GM19455 (cell line): ENCODE results near the gene RASSF3.

Experiments
- ATAC-seq: cut with Tn5 transposase; IDR thresholded peaks from one replicate; pipeline ENCODE4 v1.9.1; 2021; ENCODE audit not compliant: unreplicated experiment

RASSF3 gene

GRCh38 chr12:64720884-64721283 is 110.6 kb downstream of the RASSF3 start:
- no peak for ATAC-seq

DNA sequence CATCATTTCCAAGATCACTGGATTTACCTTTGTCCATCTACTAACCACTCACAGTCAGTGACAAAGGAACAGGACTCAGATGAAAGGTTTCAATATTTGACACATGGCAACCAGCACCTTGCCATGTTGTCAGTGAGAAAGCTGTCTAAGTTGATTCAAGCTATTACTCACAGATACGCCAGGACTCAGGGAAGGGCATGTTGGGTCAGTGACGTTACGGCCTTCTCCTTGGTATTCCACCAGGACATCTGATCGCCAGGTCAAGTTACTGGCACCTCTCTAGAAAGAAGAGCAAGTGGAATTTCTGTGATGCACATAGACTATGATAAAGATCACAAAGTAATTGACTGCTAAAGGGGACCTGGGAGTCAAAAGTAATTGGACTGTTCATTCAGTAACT is 112.5 kb downstream of the RASSF3 start:
- no peak for ATAC-seq

DNA sequence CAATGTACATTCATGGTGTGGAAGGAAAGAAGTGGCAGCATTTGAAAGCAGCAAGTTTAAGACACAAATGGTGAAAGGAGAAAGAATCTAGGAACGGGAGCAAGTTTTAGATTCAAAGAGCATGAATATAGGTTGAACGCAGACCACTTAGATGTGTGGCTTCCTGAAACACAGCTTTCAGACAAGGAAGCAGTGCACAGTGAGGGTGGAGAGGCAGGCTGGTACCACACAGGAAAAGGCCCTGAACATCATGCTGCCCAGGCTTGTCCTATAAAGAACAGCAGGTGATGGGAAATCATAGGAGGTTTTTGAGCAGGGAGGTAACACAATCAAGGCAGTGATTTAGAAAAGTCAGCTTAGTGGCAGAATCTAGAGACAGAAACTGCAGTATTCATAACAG is 113.3 kb downstream of the RASSF3 start:
- ATAC-seq = no peak

DNA sequence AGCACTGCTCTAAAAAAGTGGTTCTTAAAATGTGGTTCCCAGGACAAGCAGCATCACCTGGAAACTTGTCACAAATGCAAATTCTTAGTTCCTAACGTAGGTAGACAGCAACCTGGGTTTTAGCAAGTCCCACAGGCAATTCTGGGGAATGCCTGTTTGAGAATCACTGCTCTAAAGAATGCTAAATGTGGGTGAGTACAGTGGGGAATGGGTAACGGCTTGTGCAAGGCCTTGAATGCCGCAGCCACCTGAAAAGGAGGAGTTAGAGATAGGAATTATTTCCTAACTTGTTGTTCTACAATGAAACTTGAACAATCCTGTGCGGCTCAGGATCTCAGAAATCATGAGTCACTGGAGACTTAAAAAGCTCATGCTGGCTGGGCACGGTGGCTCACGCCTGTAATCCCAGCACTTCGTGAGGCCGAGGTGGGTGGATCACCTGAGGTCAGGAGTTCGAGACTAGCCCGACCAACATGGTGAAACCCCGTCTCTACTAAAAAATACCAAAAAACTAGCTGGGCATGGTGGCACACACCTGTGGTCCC is 114.0 kb downstream of the RASSF3 start:
- no peak for ATAC-seq

DNA sequence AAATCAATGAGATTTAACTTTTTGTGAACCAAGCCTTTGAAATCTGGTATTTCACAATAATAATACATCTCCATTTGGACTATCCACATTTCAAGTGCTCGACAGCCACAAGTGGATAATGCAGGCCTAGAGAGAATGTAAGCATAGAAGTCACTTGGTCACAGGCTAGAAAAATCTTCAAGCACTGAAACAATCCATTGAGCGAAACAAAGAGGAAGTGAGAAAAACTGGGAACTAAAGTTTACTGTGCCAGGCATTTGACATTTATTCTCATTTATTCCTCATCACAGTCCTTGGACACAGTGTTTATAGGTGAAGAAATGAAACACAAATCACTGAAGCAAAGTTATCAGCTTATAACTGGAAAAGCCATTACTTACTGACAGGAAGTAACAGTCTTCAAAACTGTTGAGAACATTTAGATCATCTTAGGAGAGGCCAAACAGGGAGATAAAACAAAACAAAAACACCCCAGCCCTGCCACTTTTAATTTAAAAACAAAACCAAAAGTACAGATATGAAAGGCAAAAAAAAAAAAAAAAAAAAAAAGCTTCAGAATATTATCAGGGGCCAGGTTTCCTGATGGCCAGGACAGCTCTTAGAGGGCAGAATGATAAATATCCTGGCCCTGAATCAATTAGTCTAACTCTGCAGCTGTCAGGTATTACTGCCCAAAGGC is 119.8 kb downstream of the RASSF3 start:
- no peak for ATAC-seq

DNA sequence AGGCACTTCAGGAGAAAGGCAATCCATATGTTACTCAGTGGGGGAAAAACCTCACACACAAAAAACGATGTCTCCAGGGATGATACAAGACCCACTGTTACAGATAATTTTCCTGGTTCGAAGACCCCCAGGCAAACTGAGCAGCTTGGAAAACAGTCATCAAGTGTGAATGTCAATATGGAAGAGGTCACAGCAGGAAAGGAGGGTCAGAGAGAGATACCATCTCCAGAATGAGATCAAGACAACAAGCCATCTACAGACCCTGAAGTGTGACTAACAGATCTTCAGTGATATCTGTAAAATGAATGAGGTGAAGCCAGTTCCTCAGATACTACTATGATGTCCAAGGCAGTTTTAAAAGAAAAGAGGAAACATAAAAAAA is 120.3 kb downstream of the RASSF3 start:
- ATAC-seq = no peak

DNA sequence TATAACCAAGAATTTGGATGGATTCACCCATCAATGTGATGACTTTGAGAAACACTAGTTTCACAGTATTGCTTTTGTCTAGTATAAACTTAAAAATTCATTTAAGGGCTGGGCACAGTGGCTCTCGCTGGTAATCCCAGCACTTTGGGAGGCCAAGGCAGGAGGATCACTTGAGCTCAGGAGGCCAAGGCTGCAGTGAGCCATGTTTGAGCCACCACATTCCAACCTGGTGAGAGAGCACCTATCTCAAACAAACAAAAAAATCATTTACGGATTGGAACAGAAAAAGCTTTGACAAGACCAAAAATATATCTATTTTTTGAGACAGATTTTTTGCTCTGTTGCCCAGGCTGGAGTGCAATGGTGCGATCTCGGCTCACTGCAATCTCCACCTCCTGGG is 121.4 kb downstream of the RASSF3 start:
- no peak for ATAC-seq

GRCh38 chr12:64733857-64734256 is 123.6 kb downstream of the RASSF3 start:
- ATAC-seq = no peak

DNA sequence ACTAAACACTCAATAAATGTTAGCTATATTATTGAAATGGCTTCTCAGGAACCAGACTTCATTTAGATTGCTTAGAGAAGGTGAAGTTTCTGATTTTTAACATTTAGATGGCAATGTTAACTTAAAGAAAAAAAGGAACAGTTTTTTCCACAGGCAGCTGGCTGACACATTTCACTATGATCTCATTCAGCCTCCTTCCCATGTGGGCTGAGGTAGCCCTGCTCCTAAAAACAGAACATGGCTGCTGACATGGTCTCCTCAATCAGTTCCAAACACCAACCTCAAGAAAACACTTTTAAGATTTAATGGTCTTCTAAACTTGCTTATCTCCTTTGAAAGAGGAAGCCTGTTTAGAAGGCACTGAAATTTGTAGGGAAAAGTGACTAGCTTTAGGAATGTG is 125.1 kb downstream of the RASSF3 start:
- ATAC-seq = no peak

DNA sequence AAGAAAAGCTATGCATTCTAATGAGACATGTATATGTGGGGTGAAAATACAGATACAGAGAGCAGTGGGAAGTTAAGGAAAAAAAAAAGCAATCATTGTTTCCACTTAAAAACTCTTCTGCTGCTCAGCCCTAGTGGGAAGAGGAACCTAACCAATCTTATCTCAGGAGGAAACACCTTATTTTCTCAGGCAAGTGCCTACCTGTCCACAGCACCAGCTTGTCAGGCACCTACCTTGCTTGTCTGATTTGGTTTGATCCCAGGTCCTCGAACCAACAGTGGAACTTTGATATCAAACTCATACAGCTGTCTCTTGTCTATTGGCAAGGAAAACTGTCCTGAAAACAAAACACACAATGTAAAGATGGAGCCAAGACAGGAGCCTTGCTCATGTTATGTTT is 126.5 kb downstream of the RASSF3 start:
- no peak for ATAC-seq

DNA sequence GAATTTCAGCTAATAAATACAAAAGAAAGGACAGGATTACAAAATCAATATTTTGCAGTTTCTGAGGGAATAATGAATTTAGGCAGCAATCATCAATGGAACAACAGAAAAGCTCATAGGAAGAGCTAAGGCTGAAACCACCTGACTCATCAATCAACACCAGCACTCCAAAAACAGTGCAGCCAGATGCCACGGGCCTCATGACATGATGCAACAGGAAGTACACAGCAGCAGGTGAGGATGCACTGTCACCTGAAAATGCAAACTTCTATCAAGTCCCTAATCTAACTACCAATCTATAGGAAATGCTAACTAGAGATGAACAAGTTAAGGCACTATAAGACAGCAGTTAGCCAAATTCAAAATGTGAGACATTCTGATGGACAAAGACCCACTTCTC is 127.2 kb downstream of the RASSF3 start:
- ATAC-seq = no peak

DNA sequence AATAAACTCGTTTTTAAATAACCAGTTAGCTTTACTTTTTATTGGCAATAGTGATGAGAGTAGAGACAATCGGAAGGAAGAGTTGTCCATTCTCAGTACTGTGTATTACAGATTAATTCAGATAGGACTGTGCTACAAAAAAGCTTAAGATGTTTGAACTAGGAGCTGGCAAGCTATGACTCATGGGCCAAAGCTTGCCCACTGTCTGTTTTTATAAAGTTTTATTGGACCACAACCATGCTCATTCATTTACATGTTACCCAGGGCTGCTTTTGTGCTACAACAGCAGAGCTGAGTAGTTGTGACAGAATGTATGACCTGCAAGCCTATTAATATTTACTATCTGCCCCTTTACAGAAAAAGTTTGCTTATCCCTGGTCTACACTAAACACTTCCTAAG is 129.5 kb downstream of the RASSF3 start:
- ATAC-seq = no peak

DNA sequence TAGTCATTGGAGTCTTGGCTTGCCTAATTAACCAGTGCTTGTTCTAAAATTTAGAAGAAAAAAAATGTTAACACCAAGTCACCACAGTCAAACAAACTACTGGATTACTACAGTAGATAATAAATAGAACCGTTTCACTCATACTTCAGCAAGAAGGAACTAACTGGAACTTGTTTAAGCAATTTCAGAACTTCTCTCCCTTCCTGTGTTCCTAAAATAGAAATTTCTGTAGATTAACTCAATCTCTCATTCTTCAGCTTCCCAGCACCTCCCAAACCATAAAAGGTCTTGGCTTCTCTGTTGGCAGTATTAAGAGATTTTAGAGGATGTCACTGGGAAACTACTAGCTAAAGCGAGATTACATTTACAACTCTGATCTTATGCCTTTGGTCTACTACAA is 130.4 kb downstream of the RASSF3 start:
- ATAC-seq = no peak

GRCh38 chr12:64742416-64742815 is 132.1 kb downstream of the RASSF3 start:
- no peak for ATAC-seq

DNA sequence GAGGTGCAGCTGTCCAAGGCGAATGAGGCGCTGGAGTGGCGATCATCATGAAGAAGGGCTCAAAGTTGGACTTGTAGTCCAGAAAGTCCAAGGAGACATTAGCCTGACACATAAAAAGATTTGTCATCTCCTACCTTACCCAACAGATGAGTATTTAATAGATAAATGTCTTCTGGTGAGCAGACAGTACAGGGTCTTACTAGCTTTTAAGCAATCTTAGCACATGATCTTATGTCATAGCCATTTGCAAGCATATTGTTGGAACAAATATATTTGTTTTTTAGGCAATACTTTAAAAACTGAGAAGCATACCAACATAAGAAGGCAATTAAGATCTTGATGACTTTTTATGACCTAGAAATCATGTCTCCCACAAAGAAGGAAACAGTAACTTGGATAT is 132.9 kb downstream of the RASSF3 start:
- ATAC-seq = no peak

DNA sequence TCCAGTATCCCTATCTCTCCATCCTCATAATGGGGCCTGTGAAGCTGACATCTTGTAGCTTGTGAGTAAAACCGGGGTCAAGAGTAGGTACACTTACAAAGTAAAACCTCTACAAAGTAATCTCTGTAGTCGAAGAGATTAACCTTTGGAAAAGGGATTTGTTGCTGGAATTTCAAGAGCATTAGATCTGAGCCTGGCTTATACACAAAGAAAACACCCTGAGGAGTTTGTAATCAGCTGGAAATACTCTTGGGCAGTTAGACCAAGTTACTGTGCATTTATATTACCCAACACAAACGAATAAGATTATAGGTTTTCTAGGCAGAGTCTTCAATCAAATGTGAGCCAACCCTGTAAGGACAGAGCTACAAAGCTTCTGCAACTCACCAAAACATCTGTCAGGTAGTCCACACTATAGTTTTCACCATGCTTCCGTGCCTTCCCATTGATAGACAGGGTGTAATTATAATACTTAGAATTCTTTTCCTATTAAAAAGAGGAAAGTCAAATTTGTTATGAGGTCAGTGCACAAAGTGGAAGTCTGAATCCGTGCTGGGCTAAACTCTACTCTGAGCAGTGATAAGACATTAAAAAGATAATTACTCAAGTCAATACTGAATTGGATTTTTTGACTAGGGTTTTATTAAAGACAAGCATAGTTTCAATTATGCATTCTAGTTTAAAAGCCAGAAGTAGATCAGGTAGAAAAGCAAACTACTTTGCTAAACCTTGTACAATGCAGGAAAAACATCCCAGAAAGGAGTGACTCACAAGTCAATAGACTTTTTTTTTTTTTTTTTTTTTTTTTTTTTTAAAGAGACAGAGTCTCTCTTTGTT is 134.3 kb downstream of the RASSF3 start:
- ATAC-seq = no peak

DNA sequence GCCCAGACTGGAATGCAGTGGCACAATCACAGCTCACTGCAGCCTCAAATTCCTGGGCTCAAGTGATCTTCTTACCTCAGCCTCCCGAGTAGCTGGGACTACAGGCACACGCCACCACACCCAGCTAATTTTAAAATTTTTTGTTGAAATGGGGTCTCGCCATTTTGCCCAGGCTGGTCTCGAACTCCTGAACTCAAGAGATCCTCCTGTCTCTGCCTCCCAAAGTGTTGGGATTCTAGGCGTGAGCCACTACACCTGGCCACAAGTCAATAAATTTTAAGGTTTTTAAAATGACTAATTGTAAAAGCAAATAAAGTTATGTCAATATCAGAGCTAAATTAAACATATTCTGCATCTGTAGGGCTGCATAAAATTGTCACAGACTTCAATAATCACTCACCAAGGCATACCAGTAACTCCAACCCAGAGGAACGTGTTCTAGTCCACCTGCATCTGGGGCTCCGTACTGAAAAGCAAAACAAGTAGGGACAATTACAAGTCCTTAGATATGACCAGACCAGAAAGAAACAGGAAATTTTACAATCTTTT is 135.0 kb downstream of the RASSF3 start:
- ATAC-seq = no peak

DNA sequence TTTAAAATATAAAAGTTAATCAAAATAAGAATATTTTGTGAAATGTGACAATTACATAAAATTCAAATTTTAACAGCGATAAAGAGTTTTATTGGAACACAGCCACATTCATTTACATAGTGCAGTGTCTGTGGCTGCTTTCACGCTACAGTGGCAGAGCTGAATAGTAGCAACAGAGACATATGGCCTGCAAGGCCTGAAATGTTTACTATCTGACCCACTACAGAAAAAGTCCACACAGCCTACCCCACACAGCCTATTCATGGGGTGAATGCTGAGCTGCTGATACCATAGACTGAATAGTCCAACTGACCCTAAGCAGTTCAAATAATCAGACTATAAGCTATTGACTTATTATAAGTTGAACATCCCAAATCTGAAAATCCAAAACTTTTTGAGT is 135.7 kb downstream of the RASSF3 start:
- ATAC-seq = no peak

DNA sequence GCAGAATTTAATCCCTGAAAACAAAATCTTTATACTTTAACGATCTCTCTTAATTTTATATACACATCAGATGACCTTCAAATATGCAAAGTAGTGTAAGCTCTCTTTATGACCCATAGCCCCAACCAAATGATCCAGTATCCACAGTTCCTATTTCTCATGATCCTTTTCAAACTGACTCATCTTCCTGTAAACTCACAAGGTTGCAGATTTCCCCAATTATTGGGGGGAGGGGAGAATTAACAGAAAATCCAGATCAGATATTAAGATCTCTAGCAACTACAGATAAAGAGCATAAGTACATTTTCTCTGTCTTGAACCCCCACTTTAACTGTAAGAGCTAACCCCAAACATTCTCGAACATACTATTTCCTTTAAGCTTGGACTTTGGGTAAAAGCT is 136.4 kb downstream of the RASSF3 start:
- ATAC-seq = no peak
